NCI-H1694 treated with DMSO at 0.1 percent for 48 hours (cell line): ENCODE data around the gene CD84.
"Not testable (repeated sequence)": the region's sequence is repeated elsewhere in the genome, so short reads cannot be mapped to it uniquely, and the experiment has no call there.

ENCODE experiments used
- DNase-seq: peaks from one replicate; lab custom pipeline; 2025; lab: John Stamatoyannopoulos, UW

The CD84 gene

DNA sequence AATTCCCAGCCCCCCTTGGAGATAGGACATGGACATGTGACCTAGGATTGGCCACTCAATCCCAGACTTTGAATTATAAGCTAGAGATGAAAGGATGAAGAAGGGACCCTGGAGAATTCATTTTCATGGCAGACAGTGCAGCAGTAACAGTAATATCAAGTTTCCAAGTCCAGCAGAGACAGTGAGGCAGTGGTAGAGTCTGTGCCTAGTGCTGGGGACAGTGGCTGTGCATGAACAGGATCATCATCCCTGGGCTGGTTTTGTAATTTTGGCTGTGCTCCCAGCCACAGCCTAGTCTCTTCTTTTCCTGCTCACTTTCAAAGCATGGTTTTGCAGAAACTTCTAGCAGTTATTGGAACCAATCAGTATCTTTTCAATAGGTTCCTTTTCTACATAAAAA is 29.6 kb upstream of the CD84 start:
- DNase-seq = no peak

DNA sequence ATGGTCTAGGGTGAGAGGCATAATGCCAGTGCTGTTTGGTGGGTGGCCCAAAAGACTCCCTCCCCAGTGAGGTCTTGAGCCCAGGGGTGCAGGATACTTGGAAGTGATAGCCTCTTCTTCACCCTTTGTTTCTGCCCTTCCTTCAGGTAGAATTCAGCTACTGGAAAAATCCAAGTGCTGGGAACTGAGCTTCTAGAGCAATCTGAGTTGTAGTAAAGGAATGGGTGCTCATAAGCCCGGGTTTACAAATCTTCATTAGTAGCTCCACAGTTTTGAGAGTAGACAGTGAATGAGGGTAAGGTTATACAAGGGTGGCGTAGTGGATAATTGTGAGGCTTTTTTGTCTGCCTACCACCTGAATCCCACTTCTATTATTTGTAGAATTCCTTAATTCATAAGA is 29.2 kb upstream of the CD84 start:
- DNase-seq = no peak

DNA sequence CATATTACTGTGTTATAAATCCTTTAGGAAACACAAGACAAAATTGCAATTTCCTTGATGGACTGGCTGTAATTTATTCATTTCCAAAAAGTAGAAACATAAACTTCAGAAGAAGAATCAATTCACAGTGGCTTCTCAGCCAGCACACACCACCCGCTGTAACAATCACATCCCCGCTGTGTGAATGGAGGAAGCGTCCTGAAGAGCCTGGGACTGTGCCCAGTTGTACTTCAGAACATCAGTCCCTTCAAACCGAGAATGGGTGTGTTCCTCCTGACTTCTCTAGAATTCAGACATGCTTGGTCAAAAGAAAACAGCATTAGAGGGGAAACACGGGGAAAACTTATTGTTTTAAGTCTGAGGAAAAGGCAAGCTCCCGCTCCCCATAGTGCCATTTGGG is 28.8 kb upstream of the CD84 start:
- no peak for DNase-seq

DNA sequence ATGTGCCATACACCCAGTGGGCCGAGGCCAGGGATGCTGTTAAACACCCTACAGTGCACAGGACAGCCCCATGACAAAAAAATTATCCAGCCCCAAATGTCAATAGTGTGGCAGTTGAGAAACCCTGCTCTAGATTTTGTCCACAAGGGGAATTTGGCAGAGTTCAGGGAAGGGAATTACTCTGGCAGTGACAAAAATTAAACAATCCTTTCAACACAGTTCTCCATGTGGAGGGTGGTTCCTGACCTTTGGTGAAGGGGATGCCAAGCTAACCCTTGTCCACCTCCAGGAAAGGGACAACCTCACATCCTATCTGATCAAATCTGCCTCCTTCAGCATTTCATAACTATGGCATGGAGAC is 28.4 kb upstream of the CD84 start:
- DNase-seq = no peak

DNA sequence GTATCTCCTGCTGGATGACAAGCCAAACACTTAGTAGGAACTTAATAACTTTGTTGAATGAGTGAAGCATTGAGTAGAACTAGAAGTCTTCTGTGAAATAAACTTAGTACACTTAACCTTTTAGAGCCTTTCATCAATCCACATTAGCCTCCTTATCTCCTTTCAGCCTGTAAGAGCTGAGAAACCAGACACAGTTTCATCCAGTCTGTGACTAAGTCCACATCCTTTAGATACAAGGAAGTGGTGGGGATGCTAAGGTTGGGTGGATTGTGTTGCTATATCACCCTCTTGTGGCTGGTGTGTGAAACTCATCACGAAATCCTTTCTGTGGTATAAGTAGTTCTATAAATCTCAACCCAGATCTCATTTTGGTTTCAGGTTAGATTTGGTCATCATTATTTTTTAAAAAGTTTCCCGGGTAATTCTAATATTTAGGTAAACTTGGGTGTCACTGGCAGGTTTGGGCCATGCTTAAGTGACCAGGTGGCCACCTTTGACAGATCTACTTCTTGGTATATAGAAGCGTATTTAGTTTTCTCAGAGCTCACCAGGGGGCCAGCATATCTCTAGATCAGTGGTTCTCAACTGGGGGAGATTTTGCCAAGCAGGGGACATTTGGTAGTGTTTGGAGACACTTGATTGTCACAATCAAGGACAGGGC is 27.8 kb upstream of the CD84 start:
- DNase-seq = peak; percentile 100

DNA sequence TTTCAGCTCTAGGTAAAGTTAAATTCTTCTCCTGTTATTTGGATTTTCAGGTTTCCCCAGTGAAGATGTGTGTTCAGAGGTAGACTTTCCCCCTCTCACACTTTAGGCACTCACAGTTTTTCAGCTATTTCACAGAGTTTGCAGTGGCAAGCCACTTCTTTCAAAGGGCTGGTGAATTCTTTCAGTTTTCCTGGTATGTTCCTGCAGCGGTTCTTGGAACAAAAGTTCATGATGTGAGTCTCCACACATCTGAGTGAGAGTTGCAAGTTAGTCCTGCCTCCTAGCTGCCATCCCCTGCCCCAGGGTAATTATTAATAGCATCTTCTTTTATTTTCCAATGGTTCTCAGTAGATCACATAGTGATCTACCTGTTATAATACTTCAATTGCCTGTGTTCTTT is 27.3 kb upstream of the CD84 start:
- no peak for DNase-seq

DNA sequence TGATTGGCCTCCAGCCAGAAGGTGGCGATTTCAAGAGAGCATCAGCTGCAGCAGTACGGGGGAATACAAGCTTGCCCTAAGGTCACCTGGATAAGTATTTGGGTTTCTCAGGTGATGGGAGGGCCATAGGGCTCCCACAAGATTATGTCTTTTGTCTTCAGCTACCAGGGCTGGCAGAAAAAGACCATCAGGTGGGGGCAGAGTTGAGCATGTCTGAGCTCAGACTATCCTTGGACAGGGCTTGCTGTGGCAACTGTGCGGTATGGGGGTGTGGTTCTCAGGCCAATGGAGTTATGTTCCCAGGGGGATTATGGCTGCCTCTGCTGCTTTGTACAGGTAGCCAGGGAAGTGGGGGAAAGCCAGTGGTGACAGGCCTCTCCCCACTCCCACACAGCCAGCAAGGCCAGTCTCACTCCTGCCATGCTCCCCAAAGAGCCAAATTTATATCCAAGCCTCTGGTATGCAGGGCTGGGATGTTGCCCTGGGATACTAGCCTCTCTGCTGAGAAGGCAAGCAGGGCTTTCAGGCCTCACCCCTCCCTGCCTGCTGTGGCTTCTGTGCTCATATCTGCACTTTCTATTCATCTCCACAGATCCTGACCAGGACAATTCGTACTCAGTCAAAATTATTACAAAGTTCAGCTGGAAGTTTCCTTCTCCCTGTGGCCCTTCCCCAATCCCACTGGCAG is 26.6 kb upstream of the CD84 start:
- no peak for DNase-seq

DNA sequence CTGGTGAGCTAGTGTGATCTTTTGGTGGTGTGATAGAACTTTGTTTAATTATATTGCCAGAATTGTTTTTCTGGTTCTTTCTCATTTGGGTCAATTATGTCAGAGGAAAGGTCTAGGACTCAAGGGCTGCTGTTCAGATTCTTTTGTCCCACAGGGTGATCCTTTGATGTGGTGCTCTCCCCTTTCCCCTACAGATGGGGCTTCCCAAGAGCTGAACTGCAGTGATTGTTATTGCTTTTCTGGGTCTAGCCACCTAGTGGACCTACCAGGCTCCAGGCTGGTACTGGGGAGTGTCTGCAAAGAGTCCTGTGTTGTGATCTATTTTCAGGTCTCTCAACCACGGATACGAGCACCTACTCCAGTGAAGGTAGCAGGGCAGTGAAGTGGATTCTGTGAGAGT is 25.9 kb upstream of the CD84 start:
- DNase-seq = no peak

DNA sequence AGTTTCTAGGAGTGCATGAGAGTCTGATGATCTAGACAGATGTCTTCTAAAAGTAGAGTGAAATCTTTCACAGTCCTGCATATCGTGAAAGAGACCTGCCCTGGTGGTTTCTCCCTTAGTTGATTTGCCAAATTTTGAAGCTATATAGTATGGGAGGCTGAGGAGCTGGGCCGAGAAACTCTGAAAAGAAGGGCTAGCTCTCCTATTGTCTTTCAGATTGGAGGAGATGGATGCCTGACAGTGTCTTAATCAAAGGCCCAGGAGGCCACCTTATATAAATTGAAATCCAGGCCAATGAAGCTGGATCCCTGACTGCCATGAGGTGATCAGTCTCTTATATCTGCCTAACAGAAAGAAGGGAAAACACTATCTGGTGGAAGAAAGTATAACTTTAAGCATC is 18.4 kb upstream of the CD84 start:
- DNase-seq = no peak

DNA sequence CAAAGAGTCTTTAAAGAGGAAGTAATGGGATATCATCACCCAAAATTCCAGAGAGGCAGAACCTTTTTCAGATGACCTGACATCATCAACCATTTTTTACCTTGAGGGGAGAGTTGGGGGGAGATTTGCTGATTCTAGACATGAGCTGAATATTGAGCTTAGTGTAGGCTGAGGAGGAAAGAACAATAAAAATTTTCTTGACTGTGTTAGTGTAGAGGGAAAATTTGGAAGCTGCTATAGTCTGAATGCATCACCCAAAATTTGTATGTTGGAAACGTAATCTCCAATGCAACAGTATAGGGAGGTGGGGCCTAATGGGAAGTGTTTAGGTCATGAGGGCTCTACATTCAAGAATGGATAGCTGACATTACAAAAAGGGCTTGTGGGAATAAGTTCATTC is 17.8 kb upstream of the CD84 start:
- DNase-seq = no peak

DNA sequence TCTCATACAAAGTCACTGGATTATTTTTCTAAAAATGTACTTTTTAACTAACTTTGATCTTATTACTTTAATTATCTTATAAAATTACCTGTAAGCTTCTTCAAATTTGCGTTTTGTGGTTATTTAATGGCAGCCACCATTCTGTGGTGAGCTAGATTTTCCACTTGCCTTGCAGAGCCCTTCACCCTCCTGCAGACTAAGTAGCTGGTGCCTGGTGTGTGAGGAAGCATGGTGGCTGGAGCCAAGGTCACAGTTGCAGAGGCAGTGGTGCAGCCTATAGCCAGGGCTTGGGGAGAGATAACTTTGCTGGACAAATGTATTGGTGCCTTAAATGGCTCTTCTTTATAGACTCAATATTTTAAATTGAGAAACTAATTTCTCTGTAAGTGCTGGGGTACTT is 11.2 kb upstream of the CD84 start:
- no peak for DNase-seq

DNA sequence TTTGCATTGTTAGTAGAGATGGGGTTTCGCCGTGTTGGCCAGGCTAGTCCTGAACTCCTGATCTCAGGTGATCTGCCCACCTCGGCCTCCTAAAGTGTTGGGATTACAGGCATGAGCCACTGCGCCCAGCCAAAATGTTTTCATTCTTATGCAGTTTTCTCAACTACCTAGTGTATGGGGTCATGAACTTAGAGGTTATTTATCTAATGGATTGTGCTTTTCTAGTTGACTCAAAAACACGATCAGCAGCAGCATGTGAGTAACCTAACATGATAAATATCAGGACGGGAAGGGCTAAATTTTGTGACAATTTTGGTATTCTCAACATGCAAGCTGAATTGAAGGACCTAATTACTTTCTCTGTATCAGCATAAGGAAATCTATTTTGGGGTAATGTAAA is 9.2 kb upstream of the CD84 start:
- DNase-seq = no peak

DNA sequence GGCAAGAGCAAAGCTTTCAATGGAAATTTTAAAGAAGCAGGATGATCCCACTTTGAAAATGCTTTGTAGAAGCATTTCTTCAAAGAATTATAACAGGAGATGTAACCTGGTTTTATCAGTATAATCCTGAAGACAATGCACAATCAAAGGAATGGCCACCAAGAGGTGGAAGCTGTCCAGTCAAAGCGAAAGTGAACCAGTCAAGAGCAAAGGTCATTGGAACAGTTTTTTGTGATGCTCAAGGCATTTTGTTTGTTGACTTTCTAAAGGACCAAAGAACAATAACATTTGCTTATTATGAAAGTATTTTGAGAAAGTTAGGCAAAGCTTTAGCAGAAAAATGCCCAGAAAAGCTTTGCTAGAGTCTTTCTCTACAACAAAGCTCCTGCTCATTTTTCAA is 5.5 kb upstream of the CD84 start:
- DNase-seq = no peak

DNA sequence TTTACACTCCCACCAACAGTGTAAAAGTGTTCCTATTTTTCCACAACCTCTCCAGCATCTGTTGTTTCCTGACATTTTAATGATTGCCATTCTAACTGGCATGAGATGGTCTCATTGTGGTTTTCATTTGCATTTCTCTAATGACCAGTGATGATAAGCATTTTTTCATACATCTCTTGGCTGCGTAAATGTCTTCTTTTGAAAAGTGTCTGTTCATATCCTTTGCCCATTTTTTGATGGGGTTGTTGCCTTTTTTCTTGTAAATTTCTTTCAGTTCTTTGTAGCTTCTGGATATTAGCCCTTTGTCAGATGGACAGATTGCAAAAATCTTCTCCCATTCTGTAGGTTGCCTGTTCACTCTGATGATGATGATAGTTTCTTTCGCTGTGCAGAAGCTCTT is 3.7 kb upstream of the CD84 start:
- not testable (repeated sequence) for DNase-seq

DNA sequence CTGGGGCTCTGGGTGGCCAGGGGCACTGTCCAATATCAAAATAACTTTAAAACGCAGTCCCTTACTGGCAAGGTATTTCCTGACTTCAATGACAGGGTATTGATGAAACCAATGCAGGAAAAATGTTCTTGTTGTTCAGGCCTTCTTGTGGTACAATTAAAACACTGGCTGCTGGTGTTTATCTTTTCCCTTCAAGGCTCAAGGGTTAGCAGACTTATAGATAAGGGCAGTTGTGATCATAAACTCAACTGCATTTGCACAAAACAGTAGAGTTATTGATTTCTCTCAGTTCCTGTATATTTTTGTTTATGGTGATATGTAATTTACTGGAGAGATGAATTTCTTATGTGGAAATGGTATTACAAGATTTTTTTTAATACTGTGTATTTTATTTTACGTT is 2.7 kb upstream of the CD84 start:
- DNase-seq = no peak

DNA sequence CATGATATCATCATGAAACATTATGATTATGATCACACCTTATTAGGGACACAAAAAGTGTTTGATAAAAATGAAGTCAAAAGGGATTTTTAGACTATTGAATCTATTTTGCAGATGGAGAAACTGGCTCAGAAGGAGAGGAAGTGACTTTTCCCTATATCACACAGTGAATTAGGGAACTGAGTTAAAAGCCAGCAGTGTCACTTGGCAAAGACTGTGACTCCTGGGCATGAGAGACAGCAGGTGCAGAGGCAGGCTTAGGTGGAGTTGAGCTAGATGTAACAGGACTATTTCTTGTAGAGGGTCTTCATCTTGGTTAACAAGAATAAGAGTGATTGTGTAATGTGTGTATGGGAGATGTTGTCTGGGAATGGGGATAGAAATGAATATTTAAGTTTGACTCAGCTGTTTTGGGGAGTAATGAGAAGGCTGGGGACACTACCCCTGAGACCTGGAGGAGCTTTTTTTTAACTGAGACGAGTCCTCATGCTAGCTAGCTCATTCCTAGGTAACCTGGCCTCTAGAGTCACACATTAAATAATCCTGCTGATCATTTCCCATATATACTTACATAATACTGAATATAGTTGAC is 1.0 kb upstream of the CD84 start:
- no peak for DNase-seq

DNA sequence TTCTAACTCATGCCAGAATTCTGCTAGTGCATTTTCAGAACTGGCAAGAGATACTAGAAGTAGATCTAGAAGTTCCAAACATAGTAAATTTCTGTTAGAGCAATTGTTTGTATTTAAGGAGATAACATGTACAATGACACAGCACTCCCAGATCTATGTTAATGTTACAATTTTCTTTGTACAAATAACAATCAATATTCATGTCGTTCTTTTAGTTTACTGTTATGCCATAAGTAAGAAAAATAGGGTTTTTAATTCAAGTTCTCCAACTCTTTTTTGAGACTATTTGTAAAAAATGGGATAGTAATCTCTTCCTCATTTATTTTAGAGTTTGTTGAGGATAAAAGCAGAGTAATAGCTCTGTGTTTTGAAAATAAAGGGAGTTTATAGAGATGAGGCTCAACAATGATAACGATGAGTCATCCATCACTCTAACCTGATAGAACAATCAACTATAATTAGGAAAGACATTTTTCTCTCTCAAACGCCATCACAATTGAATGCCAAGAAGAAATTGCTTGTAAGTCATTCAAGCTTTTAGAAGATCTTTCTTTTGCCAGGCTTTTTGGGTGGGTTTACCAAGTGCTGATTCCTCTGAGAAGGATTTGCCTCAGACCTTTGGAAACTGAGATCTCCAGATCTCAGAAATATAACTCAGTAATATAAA is 638 bp downstream of the CD84 start:
- no peak for DNase-seq

DNA sequence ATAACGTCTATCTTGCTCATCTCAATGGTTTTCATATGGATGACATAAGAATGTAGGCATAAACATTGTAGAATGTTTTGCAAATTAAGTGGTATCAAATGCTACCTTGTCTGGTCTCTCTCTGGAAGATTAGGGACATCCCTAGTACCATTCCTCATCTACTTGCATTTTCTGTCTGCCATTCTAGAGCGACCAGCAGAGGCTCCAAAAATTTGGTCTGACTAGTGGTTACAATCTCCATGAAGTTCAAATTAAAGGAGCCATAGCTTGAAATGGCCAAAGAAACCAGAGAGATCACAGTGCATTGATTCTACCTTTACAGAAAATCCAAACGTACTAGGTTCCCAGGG is 1.1 kb downstream of the CD84 start:
- DNase-seq = no peak

DNA sequence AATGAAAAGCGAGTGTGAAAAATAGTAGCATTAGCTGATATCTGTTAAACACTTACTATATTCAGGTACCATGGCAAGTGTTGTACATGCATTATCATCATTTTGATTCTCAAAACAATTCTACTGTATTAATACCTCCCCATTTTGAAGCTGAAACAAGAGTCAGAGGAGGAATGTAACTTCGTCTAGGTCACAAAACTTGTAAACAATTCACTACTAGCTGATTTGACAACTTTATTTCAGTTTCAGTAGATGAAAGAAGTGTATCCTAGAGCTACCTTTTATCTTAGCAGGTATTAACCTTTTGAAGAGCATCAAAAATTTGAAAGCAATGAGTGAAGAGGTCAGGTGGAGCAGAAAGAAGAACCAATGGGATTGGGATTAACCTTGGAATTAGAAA is 1.6 kb downstream of the CD84 start:
- DNase-seq = no peak

DNA sequence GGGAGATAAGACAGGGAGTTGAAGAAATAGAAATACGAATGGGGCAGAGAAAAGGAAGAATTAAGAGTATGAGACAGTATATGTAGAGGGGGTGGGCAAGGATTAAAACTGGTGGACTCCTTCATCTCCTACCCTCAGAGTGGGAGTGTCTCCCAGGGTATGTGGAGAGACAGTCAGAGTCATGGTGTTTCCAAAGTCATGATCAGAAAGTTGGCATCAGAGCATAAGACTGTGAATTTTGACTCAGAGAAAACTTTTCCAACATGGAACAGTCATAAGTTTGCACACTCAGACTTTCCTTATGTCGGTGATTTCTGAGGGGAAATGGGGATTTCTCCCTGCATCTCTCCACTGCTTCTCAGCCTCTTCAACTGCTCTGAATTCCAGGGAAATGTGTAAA is 2.4 kb downstream of the CD84 start:
- no peak for DNase-seq

DNA sequence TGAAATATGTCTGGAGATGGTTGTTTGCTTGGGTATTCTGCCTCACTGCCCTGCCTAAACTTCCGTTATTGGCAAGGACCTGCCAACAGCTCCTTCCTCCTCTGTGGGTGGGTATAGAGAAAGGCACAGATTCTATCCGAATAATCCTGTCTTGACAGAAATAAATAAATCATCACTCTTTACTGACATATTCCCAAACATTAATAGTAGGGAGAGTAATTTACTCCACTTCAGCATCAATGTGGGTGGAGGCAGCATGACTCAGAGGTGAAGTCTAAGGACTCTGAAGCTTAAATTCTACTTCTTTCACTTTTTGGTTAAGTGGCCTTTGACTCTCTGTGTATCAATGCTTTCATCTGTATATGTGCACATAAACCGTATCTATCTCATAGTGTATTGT is 2.9 kb downstream of the CD84 start:
- no peak for DNase-seq

DNA sequence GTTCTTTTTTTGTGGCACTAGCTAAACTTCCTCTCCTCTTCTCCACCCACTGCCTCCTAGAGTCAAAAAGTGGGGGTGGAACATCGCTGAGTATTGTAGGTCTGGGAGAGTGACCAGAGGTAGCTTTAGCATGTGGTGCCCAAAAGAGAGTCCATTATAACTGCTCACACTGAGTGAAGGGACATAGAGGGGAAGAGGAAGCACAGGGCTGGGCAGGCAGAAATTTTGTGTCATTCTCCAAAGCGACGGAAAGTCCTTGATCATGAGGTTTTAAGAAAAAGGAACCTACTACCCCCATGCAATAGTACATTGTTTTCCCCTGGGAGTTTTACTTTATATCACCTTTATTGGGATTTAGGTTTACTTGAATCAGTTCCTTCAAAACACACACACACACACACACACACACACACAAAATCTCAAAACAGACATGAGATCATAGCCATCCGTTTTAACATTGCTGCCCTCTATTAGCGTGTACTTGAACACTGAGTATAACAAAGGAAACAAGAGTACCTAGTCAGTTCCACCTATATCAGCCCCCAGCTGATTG is 4.1 kb downstream of the CD84 start:
- DNase-seq = no peak

DNA sequence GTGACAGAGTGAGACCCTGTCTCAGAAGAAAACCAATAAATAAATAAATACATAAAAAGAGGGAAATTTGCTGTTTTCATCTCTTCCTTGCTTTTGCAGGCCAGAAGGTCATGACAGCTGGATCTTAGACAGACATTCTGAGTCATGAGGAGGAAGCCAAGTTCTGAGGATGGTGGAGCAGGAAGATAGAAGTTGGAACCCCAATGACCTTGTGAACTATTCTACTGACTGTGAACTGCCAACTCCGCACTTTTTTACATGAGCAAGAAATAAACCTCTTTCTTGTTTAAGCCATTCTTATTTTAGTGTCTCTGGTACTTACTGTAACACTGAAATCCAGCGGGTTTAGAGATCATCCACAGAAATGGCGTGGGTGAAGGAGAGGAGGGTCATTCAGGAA is 8.5 kb downstream of the CD84 start:
- DNase-seq = no peak
